ENCODE data around the gene ALOX12B.

GRCh38 chr17:8110456-8110804 lies 22.9 kb upstream of the ALOX12B start:
- no peak for TF ChIP-seq POLR2A (IDR thresholded peaks at IDR 0.05)
- TF ChIP-seq CTCF (IDR thresholded peaks at IDR 0.05) = no peak

Data from heart left ventricle (tissue), 13 donors.